Stimulated activated CD4-positive, alpha-beta T cell treated with anti-CD3 and anti-CD28 coated beads, Interleukin-1b, Interleukin-23, amount 100 ng/mL, for 1 hour (primary cell): ENCODE data around the gene SPACA6.
"Not testable (repeated sequence)": the region's sequence is repeated elsewhere in the genome, so short reads cannot be mapped to it uniquely, and the experiment has no call there.

Experiments
- DNase-seq, 2 donors: peaks; one replicate each; pipeline ENCODE4 v3.0.0-alpha.2; 2020; ENCODE audit warnings: low read depth in 2 of 2

SPACA6 gene

DNA sequence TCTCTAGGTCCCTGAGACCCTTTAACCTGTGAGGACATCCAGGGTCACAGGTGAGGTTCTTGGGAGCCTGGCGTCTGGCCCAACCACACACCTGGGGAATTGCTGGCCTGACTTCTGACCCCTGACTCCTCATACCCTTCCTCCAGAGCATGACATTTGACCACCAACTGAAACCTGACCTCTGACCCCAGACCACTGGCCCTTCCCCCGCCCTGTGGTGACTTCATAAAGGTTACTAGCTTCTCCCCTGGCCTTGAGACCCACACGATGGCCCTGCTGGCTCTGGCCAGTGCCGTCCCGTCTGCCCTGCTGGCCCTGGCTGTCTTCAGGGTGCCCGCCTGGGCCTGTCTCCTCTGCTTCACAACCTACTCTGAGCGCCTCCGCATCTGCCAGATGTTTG, at the start of gene SPACA6:
Gene SPACA6, plus strand, starts transcription at position 71 of the 400 bp plus-strand sequence. Its CDS starts 197 bp downstream, at position 268.
- DNase-seq, result no peak

- DNase-seq, result no peak
Measured at GRCh38 chr19:51644636-51645271, 48.4 kb upstream of the SPACA6 start.

DNA sequence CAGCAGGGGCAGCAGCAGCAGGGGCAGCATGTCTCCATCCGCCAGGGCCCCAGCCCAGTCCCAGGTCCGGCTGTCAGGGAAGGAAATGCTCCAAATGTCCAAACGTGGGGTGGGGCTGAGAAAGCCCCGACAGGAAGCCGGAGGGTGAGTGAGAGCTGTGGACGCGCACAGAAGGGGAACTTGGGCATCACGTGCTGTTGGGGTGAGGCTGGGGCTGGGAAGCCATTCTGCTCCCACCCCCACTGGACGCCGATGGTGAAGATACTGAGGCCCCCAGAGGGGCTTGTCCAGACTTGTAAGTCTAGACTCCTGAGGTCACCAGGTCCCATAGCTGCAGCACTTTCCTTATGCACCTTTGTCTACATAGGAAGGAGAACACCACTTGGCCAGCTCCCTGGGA, 46.4 kb upstream of the SPACA6 start, which contains the start of gene SIGLEC14:
Gene SIGLEC14, minus strand, starts transcription at position 96 of the 400 bp plus-strand sequence. Its CDS starts 66 bp downstream, at position 30.
- DNase-seq, result not testable (repeated sequence)

DNA sequence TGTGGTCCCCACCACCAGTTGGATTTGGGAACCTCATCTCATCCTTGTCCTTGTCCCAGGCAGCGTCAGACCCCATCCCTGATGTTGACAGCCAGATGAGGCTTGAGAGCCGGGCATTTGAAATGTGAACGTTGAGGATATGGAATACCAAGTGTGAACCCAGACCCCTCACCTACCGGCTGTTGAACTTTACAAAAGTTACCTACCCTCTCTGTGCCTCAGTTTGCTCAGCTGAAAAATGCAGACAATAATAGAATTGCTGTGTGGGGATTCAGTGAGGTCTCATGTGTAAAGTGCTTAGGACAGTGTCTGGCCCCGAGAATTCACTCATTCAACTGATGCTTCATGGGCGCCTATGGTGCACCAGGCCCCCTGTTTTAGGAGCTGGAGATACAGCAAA, 45.8 kb upstream of the SPACA6 start:
- no peak for DNase-seq

DNA sequence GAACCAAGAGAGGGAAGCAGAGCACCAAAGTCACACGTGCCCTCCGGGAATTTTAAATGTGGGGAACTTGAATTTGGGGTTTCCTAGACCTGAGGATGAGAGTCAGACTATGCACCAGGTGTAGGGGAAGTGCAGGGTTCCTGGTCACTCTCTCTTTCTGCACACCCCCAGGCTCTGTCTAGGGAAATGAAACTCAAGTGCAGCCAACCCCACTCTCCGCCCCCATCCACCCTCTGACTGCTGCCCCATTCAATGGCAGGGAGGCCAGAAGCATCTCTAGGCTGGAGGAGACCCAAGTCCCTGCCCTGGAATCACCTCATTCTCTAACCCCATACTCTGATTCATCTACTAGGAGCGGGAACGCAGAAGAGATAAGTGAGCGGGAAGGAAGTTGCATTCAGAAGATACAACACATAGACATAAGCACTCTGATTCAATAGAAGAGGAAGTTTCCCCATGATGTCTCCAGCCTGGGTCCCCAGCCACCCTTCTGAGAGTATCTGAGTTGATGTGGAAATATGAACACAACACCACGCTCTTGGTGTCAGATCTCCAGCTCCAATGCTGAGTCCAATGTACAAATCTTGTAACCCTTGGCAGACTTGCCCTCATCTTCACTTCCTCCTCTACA, 41.8 kb upstream of the SPACA6 start:
- DNase-seq, result no peak

GRCh38 chr19:51652266-51652665, 40.9 kb upstream of the SPACA6 start:
- DNase-seq, result no peak

GRCh38 chr19:51653162-51653561, 40.0 kb upstream of the SPACA6 start:
- no peak for DNase-seq

DNA sequence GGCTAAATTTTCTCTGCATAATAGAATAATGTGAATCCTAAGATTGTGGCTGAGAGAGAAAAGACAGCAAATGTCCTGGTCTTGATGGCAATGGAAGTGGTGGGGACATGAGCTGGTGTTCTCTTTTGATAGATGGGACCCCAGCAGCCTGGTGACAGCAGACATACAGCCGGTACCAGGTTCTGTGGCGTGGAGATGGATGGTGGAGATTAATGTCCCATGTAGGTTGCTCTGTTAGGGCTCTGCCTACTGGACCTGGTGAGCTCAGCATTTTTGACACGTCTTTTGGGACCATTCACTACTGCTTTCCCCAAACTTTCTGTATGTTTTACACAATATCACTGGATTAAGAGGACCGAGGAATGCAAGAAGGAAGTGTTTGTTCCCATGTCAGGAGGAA, 38.3 kb upstream of the SPACA6 start:
- DNase-seq, result no peak

DNA sequence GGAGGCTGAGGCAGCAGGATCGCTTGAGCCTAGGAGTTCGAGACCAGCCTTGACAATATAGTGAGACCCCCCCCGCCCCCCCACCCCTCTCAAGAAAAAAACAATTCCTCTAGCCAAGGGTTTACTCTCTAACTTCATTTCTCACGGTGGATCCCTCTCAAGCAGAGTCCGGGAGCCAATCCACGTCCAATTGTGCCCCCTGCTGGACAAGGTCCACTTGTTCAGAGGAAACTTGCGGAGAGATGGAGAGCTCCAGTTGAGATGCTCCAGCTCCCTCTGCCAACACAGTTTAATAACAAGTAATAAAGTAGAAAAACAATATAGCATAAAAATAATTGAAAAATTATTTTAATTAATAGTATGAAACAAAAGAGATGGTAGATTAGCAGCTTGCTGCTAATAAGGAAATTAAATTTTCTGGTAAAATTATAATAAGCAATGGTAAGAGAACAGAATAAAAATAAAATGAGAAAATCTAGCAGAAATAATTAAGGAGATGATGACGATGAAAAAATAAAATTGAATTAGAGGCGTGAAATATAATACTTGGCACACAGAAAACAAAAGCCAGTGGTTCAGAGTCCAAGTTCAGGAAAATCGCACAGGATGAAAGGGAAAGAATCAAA, 32.0 kb upstream of the SPACA6 start:
- DNase-seq, result peak in 1 of 2 donors; percentile 33

GRCh38 chr19:51663650-51664049, 29.5 kb upstream of the SPACA6 start:
- DNase-seq, result no peak

GRCh38 chr19:51664131-51664530, 29.0 kb upstream of the SPACA6 start:
- no peak for DNase-seq

GRCh38 chr19:51664997-51665396, 28.1 kb upstream of the SPACA6 start:
- no peak for DNase-seq

DNA sequence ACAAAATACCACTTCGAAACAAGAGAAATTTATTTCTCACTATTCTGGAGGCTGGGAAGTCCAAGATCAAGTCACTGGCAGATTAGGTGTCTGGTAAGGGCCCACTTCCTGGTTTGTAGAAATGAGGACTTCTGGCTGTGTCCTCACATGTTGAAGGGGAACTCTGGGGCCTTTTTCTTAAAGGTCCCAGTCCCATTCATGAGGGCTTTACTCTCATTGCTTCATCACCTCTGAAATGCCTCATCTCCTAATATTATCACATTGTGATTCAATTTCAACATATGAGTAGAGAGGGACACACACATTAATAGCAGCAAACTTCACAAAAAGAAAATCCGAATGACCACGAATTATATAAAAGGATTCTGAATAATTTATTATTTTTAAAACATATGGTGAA, 24.9 kb upstream of the SPACA6 start:
- DNase-seq, result no peak

- DNase-seq, result not testable (repeated sequence)
Measured at GRCh38 chr19:51675911-51676565, 17.1 kb upstream of the SPACA6 start.

GRCh38 chr19:51676566-51677083, 16.5 kb upstream of the SPACA6 start:
- DNase-seq, result no peak

DNA sequence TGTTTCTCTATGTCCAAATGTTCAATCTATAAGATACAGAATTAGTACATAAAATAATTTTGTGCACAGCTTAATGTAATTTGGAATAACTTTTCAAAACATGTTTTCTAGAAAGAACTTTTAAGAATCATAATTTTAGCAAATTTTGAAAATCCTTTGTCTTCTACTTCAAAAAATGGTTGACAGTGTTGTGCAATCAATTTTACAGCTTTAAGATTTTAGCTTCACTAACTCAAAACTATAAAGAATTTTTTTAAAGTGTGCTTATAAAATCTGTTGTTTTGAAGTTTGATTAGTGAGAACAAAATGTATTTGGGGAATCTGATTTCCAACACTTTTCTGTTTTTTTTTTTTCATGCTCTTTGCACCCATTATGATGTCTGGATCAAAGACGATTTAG, 12.7 kb upstream of the SPACA6 start:
- no peak for DNase-seq

DNA sequence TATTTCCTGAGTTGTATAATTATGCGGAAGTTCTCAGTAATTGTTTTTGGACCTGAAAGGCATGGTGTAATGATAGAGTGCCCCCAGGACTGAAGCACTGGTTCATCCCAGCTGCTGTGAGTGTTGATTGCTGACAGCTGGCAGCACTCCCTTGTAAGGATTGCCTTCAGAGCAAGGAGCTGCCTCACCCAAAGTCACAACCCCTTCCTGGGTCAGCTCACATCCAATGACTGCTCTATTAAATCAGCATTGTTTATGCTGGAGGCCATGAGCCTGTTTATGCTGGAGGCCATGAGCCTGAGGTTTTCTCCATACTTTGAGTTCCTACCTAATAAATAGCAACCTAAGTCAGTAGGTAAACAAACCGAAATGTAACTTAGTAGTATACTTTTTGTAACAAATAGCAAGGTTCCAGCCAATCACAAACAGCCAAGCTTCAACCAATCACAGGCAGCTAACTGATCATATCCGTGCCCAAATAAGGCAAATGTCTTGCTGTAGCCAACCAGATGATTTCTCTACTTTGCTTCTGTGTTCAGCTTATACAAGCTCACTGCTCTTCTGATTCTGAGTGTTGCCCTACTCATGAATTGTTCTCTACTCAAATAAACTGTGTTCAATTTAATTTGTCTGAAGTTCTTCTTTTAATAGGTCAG, 11.7 kb upstream of the SPACA6 start:
- DNase-seq, result no peak

- no peak for DNase-seq
Measured at GRCh38 chr19:51686171-51686570, 7.0 kb upstream of the SPACA6 start.

DNA sequence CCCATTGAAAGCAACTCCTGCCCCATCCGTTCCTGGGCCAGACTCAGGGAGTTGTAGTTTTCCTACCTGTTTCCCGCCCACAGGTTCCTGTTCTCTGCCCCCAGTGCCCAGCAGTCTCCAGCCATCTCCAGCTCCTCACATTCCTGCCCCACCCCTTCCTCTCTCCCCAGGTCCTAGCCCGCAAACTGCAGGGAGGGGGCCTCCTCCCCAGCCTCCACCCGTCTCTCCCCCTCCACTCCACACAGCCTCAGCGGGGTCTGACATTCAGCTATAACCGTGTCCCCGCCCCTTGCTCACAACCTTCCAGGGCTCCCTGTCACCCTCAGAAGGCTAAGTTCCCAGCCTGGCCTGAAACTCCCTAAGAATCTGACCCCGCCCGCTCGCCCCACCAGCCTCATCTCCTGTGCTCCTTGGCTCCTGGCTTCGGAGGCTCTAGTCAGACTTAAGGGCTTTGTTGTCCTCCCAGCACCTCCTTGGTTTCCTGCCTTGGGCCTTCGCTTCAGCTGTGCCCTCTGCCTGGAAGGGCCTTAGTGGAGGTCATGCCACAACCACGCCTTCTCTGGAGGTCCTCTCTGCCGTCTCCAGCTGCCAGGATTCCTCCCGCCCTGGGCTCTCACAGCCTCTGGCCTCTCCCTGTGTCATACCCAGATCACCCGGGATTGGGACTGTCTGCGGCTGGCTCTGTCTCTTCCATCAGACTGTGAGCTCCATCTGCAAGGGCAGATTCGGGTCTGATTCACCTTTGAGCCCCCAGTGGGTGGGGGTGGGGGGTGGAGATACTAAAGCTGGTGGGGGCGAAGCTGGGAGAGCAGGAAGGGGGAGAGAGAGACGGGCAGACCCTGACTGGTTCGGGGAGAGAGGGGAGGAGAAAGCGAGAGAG, 5.1 kb upstream of the SPACA6 start:
- no peak for DNase-seq

DNA sequence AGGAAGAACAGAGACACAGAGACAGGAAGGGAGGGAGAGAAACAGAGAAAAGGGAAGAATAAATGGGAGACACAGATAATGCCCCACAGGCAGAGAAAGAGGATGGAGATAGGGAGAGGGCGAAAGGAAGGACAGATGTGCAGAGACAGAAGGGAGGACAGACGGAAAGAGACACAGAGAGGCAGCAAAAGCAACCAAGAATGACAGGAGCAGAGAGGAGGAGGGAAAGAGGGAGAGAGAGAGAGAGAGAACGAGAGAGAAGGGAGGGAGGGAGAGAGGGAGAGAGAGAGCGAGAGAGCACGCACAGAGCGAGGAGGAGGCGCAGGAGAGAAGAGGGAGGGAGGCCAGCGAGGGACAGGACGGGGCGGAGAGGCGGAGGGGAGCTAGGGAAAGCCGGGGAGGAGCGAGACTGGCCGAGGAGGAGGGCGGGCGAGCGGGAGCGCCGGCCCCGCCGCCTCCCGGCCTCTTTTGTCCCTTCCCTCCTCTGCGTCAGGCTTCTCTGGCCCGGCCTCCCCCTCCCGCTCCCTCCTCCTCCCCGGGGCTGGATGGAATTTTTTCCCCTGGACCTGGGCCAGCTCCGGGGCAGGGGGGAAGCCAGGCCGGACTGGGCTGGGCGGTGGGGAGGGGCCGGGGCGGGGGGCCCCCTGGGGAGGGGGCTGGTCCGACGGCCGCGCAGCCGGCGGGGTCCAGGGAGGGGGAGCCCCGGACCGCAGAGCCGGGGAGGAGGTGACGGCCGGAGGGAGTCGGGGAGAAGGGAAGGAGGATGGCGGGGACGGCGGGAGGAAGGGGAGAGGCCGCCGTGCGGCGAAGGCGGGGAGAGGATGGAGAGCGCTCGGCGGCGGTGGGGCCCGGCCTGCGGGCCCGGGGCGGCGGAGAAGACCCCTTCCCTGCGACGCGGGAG, 4.2 kb upstream of the SPACA6 start:
- no peak for DNase-seq
